ENCODE data around the gene SC5D. TPM values are rescaled to one million over a fixed set of nuclear protein-coding genes. Genes with fewer than 3 reads are reported as not detected.

Gene SC5D
- polyA plus RNA-seq, 1 donor from 2014 or later, result 75.7 TPM

GRCh38 chr11:121291319-121291718 lies 1.3 kb upstream of the SC5D start:
- no peaks in the 10 kb centered on the region for H3K36me3 ChIP-seq (ENCODE audit: insufficient read depth, low read length)
- no peak overlapping the region for H3K9ac ChIP-seq (ENCODE audit: low read length)
- no peaks in the 10 kb centered on the region for H3K27me3 ChIP-seq (ENCODE audit: insufficient read depth, low read depth, low read length)
- H3K9me2 ChIP-seq (ENCODE audit: insufficient read depth, low read length), result no peaks in the 10 kb centered on the region
- no peak overlapping the region for H3K4me3 ChIP-seq (ENCODE audit: low read length)
- peak overlapping the region; percentile 96 for H3K27ac ChIP-seq (ENCODE audit: low read length)
- no peak overlapping the region for H2AFZ ChIP-seq (ENCODE audit: low read depth, low read length)
- H3K79me2 ChIP-seq (replicated peaks; ENCODE audit: insufficient read depth, low read length), result peaks cover 32% of the 10 kb centered on the region
- no peaks in the 10 kb centered on the region for H3K9me3 ChIP-seq (ENCODE audit: low read length)
- H3F3A ChIP-seq (ENCODE audit: insufficient read depth, low read length, poor library complexity, severe bottlenecking), result no peaks in the 10 kb centered on the region
- no peaks in the 10 kb centered on the region for H4K20me1 ChIP-seq (ENCODE audit: insufficient read depth)
- H3K4me2 ChIP-seq (ENCODE audit: low read length), result no peak overlapping the region
- TF ChIP-seq TAF1 (IDR thresholded peaks at IDR 0.05; ENCODE audit: low read depth) (no peak), SMC3 (conservative IDR thresholded peaks at IDR 0.05; ENCODE audit: poor library complexity) (no peak), EZH2 (IDR thresholded peaks at IDR 0.05; ENCODE audit: borderline replicate concordance, insufficient read depth, low read length, poor library complexity, severe bottlenecking) (no peak), REST (IDR thresholded peaks at IDR 0.05; ENCODE audit: borderline replicate concordance) (no peak)

GRCh38 chr11:121291896-121292494 lies 576 bp upstream of the SC5D start:
- H3K79me2 ChIP-seq (replicated peaks; ENCODE audit: insufficient read depth, low read length), result peaks cover 38% of the 10 kb centered on the region
- peak overlapping the region; percentile 73 for H2AFZ ChIP-seq (ENCODE audit: low read depth, low read length)
- peak overlapping the region; percentile 63 for H3K4me2 ChIP-seq (ENCODE audit: low read length)
- H3K27ac ChIP-seq (ENCODE audit: low read length), result peak overlapping the region; percentile 96
- H4K20me1 ChIP-seq (ENCODE audit: insufficient read depth), result no peaks in the 10 kb centered on the region
- no peaks in the 10 kb centered on the region for H3K27me3 ChIP-seq (ENCODE audit: insufficient read depth, low read depth, low read length)
- TF ChIP-seq RAD21 (conservative IDR thresholded peaks at IDR 0.05) (peak; percentile 18), SMC3 (conservative IDR thresholded peaks at IDR 0.05; ENCODE audit: poor library complexity) (peak; percentile 34), REST (IDR thresholded peaks at IDR 0.05; ENCODE audit: borderline replicate concordance) (no peak), EP300 (conservative IDR thresholded peaks at IDR 0.05; ENCODE audit: poor library complexity, severe bottlenecking) (no peak)
- no peaks in the 10 kb centered on the region for H3K9me3 ChIP-seq (ENCODE audit: low read length)
- peak overlapping the region; percentile 91 for H3K4me3 ChIP-seq (ENCODE audit: low read length)
- H3K9ac ChIP-seq (ENCODE audit: low read length), result peak overlapping the region; percentile 98
- no peaks in the 10 kb centered on the region for H3F3A ChIP-seq (ENCODE audit: insufficient read depth, low read length, poor library complexity, severe bottlenecking)
- no peaks in the 10 kb centered on the region for H3K36me3 ChIP-seq (ENCODE audit: insufficient read depth, low read length)
- H3K9me2 ChIP-seq (ENCODE audit: insufficient read depth, low read length), result no peaks in the 10 kb centered on the region
